Panc1 (cell line): ENCODE data around the gene ATXN1L. TPM values are rescaled to one million over a fixed set of nuclear protein-coding genes. Genes with fewer than 3 reads are reported as not detected.

Experiments used
- ATAC-seq: fragments of 200-7000 bp; cut with Tn5 transposase; 2 replicates; pipeline ENCODE4 v1.9.1; 2020; ENCODE audit warnings: mild to moderate bottlenecking, moderate library complexity
- BruUV-seq: library from RNA; stranded (reverse); fragments of 400-500 nt; replicated peaks from 2 replicates; lab custom pipeline; 2021; lab: Mats Ljungman, UMichigan
- CTCF ChIA-PET: fragments of 300-600 bp; sonication (Branson Sonifier 250); formaldehyde crosslinking; loops from one replicate; lab custom pipeline; 2022; ENCODE audit warnings: antibody characterized with exemption; lab: Charles Lee
- POLR2A ChIA-PET: fragments of 300-600 bp; sonication (Branson Sonifier 250); formaldehyde crosslinking; loops from one replicate; lab custom pipeline; 2022; ENCODE audit warnings: antibody characterized with exemption; lab: Charles Lee
- DNase-seq: peaks from one replicate; pipeline ENCODE4 v3.0.0-alpha.2; 2010; ENCODE audit warnings: low read depth, low spot score
- H3K27ac ChIP-seq: 2 replicates; pipeline ENCODE4 v1.5.1; 2011; ENCODE audit warnings: mild to moderate bottlenecking, low read length, inconsistent platforms
- H3K27me3 ChIP-seq: fragments of 200-500 bp; sonication (Bioruptor generic); 2 replicates; pipeline ENCODE4 v1.6.0; 2014; ENCODE audit warnings: low read length, inconsistent platforms; ENCODE audit not compliant: control insufficient read depth, insufficient read depth
- H3K36me3 ChIP-seq: fragments of 200-500 bp; sonication (Bioruptor generic); 2 replicates; pipeline ENCODE4 v1.5.1; 2014; ENCODE audit warnings: inconsistent platforms, mild to moderate bottlenecking, low read length, moderate library complexity; ENCODE audit not compliant: control insufficient read depth, insufficient read depth
- H3K4me1 ChIP-seq: 2 replicates; pipeline ENCODE4 v1.5.1; 2011; ENCODE audit warnings: inconsistent platforms, mild to moderate bottlenecking, low read length, moderate library complexity; ENCODE audit not compliant: control insufficient read depth, insufficient read depth
- H3K4me3 ChIP-seq, 2 experiments: 2 replicates each; pipeline ENCODE4 v1.5.1; 2011 to 2012; ENCODE audit warnings: low read depth in 2 of 2, low read length in 2 of 2, mild to moderate bottlenecking in 2 of 2, inconsistent platforms in 1 of 2, moderate library complexity in 1 of 2
- H3K9me3 ChIP-seq: fragments of 200-500 bp; sonication (Bioruptor generic); 2 replicates; pipeline ENCODE4 v1.5.1; 2014; ENCODE audit warnings: low read depth, mild to moderate bottlenecking, inconsistent platforms, low read length, moderate library complexity; ENCODE audit not compliant: control insufficient read depth, insufficient read depth
- POLR2AphosphoS5 ChIP-seq: IDR thresholded peaks from 2 replicates; pipeline ENCODE4 v1.6.1; 2012; ENCODE audit warnings: mild to moderate bottlenecking, low read depth, low read length, moderate library complexity
- SIN3A ChIP-seq: IDR thresholded peaks from 2 replicates; pipeline ENCODE4 v1.6.1; 2012; ENCODE audit warnings: low read depth, mild to moderate bottlenecking, low read length, moderate library complexity, borderline replicate concordance; ENCODE audit not compliant: insufficient read depth
- TCF7L2 ChIP-seq: IDR thresholded peaks from 2 replicates; pipeline ENCODE4 v1.6.1; 2011; ENCODE audit warnings: mild to moderate bottlenecking, low read depth, low read length, inconsistent platforms
- in situ Hi-C: cut with HindIII; loops from 2 replicates; pipeline ENCODE4 v1.10.0; 2016; ENCODE audit warnings: low sequenced_read_pairs, low pct_unique_long_range_greater_than_20kb
- intact Hi-C: fragments of 100-400 bp; cut with micrococcal nuclease; formaldehyde crosslinking; loops from one replicate; pipeline ENCODE4 v1.10.0; 2022; ENCODE audit not compliant: unreplicated experiment
- total RNA-seq: library from RNA; stranded (reverse); gene quantifications from one replicate; pipeline ENCODE4 v1.2.1, GENCODE V29; 2021; ENCODE audit not compliant: unreplicated experiment
- TF ChIP-seq, protein P1 (sequence below), 2 experiments: IDR thresholded peaks; 2 replicates each; pipeline ENCODE4 v1.6.1; 2011 to 2012; ENCODE audit warnings: low read depth in 2 of 2, control low read depth in 1 of 2, low read length in 1 of 2, mild to moderate bottlenecking in 1 of 2, moderate library complexity in 1 of 2; ENCODE audit not compliant: insufficient read depth in 1 of 2
- TF ChIP-seq, protein P2 (sequence below): fragments of 450-650 bp; IDR thresholded peaks from 2 replicates; pipeline ENCODE4 v1.5.1; 2017; ENCODE audit warnings: mild to moderate bottlenecking

The ATXN1L gene
- total RNA-seq, 1 experiment from 2014 or later, result 17.3 TPM

DNA sequence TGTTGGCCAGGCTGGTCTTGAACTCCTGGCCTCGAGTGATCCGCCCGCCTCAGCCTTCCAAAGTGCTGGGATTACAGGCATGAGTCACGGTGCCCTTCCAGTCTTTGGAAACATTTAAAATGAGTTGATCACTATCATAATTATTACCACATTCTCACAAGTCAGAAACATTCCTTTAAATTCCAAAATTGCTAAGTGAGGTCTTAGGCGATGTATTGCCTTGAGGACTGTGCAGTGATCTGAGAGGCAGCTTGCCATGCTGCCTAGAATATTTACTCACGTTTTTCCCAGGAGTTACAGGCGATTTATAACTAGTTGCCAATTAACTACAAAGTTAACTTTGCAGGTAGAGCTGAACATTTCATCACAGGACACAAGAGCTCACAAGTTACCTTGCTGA is 5.7 kb upstream of the ATXN1L start:
- CTCF ChIA-PET, result no interaction called here
- DNase-seq (no peak), ATAC-seq (no peak)
- POLR2A ChIA-PET, result interaction anchor here (0.6 kb wide), 1 partner anchor 16 kb away, joined by 4 read pairs; no protein-coding TSS in a partner anchor
- Histone ChIP-seq H3K36me3 (no peaks in the 10 kb centered on the region), H3K4me3 (no peak overlapping the region), H3K9me3 (no peaks in the 10 kb centered on the region), H3K27ac (no peak overlapping the region), H3K4me1 (no peaks in the 10 kb centered on the region), H3K27me3 (no peaks in the 10 kb centered on the region)
- TF ChIP-seq, protein P1, sequence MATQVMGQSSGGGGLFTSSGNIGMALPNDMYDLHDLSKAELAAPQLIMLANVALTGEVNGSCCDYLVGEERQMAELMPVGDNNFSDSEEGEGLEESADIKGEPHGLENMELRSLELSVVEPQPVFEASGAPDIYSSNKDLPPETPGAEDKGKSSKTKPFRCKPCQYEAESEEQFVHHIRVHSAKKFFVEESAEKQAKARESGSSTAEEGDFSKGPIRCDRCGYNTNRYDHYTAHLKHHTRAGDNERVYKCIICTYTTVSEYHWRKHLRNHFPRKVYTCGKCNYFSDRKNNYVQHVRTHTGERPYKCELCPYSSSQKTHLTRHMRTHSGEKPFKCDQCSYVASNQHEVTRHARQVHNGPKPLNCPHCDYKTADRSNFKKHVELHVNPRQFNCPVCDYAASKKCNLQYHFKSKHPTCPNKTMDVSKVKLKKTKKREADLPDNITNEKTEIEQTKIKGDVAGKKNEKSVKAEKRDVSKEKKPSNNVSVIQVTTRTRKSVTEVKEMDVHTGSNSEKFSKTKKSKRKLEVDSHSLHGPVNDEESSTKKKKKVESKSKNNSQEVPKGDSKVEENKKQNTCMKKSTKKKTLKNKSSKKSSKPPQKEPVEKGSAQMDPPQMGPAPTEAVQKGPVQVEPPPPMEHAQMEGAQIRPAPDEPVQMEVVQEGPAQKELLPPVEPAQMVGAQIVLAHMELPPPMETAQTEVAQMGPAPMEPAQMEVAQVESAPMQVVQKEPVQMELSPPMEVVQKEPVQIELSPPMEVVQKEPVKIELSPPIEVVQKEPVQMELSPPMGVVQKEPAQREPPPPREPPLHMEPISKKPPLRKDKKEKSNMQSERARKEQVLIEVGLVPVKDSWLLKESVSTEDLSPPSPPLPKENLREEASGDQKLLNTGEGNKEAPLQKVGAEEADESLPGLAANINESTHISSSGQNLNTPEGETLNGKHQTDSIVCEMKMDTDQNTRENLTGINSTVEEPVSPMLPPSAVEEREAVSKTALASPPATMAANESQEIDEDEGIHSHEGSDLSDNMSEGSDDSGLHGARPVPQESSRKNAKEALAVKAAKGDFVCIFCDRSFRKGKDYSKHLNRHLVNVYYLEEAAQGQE (IDR thresholded peaks at IDR 0.05; ENCODE audit: insufficient read depth in 1 of 2, low read depth in 2 of 2, low read length in 1 of 2), result no peak
- TF ChIP-seq SIN3A (no peak), TCF7L2 (no peak), POLR2AphosphoS5 (no peak)
- TF ChIP-seq, protein P2, sequence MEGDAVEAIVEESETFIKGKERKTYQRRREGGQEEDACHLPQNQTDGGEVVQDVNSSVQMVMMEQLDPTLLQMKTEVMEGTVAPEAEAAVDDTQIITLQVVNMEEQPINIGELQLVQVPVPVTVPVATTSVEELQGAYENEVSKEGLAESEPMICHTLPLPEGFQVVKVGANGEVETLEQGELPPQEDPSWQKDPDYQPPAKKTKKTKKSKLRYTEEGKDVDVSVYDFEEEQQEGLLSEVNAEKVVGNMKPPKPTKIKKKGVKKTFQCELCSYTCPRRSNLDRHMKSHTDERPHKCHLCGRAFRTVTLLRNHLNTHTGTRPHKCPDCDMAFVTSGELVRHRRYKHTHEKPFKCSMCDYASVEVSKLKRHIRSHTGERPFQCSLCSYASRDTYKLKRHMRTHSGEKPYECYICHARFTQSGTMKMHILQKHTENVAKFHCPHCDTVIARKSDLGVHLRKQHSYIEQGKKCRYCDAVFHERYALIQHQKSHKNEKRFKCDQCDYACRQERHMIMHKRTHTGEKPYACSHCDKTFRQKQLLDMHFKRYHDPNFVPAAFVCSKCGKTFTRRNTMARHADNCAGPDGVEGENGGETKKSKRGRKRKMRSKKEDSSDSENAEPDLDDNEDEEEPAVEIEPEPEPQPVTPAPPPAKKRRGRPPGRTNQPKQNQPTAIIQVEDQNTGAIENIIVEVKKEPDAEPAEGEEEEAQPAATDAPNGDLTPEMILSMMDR, result no peak
- in situ Hi-C loops, result no loop called here
- no TSS peak for BruUV-seq
- intact Hi-C loops, result no loop called here

- no peak for DNase-seq
- no peak overlapping the region for H3K4me3 ChIP-seq
- H3K4me1 ChIP-seq, result no peaks in the 10 kb centered on the region; the same call in none of the 2 replicates
- ChIA-PET CTCF (no interaction called here), POLR2A (no interaction called here)
- no peaks in the 10 kb centered on the region for H3K9me3 ChIP-seq
- TF ChIP-seq, protein P1 (IDR thresholded peaks at IDR 0.05; ENCODE audit: insufficient read depth in 1 of 2, low read depth in 2 of 2, low read length in 1 of 2), result no peak
- no peak for TF ChIP-seq TCF7L2
- no peak for TF ChIP-seq POLR2AphosphoS5
- TF ChIP-seq SIN3A, result no peak
- TF ChIP-seq, protein P2, result no peak
- BruUV-seq, result TSS peak; percentile 57
- intact Hi-C loops (no loop called here), in situ Hi-C loops (no loop called here)
- H3K27ac ChIP-seq, result no peak overlapping the region
- peaks cover 5% of the 10 kb centered on the region for H3K36me3 ChIP-seq
- no peaks in the 10 kb centered on the region for H3K27me3 ChIP-seq
- ATAC-seq, result no peak
Measured at GRCh38 chr16:71843572-71843971, 2.2 kb upstream of the ATXN1L start.
